HG02610 (cell line): ENCODE data around the gene GRID2.
"Not testable (repeated sequence)": the region's sequence is repeated elsewhere in the genome, so short reads cannot be mapped to it uniquely, and the experiment has no call there.

Experiments
- ATAC-seq: cut with Tn5 transposase; IDR thresholded peaks from one replicate; pipeline ENCODE4 v1.9.1; 2021; ENCODE audit warnings: mild to moderate bottlenecking, moderate library complexity; ENCODE audit not compliant: unreplicated experiment

GRID2 gene

DNA sequence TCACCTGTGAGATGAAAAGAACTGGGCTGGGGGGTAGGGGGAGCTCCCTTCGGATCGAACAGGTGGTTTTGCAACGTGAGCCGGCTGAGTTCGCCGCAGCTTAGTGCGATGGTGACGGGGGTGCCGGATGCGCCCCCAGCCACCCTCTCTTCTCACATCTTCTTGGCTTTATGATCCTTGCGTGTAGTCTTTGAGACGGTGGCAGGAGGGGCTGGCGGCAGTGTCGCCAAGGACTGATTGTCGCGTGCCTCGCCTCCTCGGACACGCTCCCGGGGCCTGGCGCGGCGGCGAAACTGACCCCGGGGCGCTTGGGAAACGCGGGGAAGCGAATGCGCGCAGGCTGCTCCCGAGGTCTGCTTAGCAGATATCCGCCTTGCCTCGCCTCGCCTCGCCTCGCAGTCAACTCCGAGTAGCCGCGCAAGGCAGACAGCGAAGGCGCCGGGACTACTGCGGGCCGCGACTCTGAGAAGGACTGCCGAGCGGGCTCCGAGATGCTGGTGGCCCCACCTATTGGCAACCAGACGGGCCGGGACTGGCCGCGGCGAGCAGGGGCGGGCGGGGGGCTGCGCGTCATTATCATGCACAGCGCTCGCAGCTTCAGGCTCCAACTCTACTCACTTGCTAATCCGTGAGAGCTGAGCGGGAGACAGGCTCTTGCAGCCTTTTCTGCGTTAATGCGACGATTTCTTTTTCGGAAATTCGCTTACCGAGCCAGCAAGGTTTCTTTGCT, 1.5 kb downstream of the GRID2 start:
- ATAC-seq: peak; percentile 40

DNA sequence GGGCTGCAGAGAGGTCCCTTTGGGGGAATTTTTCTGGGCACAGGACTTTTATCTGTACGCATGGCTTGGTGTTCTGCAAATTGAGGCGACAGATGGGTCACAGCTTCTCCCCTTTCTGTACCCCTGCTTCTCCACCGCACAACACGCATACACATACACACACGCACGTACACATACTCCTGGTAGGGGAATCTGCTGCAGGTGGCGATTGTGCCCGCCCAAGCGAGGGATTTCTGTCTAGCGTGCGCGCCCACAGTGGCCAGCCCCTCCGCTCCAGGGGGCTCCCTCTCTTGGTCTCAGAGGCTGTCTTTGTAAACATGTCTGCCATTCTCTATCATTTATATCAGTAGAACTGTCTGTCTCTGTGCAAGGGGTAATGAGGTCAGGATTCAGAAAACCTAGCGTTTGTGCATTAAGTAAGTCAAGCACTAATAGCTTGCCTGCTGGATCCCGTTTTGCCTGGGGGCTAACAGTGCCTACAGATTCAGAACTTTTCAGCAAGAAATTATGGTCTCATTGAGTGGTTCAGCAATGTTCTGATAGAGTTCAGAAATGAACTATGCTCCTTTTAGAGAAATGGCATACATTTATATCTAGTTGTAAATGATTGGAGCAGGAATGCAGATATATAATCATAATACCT, 2.2 kb downstream of the GRID2 start:
- no peak for ATAC-seq

DNA sequence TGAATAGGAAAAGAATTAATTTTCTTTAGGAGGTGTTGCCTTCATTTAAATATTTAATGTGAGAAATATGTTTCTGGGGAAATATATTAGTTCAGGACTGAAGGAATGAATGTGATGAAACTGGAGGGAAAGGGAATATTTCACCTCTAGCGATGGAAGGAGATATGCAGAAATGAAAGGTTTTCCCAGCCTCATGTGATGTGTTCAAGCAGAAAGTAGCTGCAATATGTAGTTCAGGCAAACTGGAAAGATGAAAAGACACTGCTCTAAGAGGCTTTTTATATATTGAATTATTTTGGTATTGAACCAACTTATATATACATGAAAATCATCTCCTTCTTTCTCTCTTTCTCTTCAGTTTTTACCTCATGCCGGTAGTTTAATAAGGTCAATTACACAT, 3.4 kb downstream of the GRID2 start:
- ATAC-seq: no peak

DNA sequence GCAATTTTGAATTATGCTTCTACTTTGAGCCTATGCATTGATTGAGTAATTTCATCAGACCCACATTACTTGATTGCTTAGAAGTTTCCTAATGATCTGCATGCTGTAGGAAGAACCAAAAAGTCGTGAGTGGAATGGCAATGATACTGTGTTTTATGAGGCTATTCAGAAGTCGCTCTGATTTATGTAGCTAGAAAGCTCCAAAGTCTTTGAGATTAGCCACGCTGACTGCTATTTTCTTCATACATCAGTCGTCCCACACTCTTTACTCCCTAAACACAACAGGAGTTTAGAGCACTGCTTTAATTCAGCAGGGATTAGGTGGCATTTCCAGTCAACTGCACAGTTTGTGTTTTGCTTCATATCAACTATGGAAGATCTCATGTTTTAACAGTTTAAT, 4.1 kb downstream of the GRID2 start:
- ATAC-seq: no peak

DNA sequence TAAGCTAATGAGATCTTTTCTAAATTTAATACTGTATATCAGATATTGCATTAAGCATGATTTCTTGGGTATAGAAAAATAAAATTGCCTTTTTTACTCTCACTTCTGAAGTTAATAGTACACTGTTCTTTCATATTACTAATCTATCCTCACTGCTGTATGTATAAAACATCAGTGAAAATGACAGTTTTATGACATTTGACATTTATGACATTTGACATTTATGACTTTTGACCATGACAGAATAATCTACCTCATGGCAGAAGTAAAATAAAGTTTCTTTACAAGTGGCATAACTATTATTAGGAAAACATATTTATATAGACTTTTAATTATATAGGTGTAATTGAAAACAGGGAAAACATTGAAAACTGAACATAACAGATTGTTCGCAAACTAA, 13.3 kb downstream of the GRID2 start:
- no peak for ATAC-seq

DNA sequence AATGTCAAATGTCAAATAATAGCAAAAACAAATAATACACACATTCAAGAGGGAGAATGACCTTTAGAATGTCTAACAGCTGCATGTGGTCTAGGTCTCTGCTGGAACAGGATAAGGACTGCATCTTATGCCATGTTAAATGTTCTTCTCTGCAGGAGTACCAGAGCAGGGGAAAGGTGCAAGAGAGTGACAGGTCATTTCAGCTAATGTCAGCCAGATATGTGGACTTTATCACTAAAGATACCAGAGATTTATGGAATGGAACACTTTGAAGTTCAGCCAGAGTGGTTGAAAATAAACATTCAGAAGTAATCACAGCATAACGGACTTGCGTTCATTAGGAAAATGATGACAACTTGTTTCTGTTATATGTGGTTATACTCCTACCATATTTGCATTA, 24.3 kb downstream of the GRID2 start:
- ATAC-seq: no peak

DNA sequence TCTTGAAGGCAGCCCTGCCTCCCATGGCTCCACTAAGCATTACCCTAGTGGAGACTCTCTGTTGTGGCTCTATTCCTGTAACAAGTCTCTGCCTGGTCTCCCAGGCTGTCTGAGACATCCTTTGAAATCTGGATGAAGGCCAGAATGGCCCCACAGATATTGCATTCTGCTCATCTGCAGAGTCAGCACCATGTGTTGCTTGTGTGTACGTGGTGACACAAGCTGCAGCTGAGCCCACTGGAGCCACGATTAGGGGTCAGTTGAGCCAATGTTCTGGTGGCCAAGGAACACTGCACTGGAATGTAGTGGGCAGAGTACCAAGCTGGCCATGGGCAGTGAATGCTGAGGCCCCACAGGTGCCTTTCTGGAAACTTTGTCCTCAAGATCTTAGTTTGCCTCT, 29.2 kb downstream of the GRID2 start:
- no peak for ATAC-seq

DNA sequence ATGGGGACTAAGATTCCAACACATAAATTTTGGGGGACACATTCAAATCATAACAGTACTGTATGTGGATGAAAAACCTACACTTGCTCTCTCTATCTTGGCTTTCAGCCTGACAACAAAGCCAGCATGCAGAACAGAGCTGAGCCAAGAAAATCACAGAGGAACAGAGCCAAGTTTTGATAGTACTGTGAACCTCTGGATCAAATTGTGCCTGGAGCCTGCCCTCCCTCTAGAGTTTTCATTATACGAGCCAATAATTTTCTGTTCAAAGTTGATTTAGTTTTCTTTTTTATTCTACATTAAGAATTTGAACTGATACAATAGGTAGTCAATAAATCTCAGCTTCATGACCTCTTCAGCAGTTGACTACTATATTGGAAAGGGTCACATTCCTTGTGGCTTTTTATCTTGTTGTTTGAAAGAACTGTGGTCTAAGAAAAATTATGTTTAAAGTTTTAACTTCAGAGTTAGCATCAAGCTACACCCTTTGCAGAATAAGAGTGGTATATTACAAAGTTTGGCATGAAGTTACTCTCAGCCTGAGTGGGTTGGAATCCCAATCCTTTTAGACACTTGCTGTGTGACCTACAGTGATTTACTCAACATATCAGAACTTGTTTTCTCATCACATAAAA, 31.1 kb downstream of the GRID2 start:
- no peak for ATAC-seq

DNA sequence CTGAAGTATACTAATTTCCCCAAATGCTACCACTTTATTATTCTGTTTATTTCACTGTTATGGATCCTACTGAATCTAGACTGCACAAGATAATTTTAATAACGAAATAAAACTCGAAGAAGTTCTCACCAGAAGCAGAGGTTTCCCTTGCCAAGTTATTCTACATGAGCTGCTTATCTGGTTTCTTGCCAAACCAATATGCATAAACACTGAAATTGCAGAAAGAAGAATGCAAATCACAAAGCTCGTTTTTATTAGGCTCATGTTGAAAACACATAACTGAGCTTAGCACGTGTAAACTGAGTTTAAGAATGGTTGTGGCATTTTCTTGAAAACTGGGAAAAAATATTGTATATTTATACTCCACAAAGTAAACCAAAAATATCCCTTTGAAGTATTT, 35.9 kb downstream of the GRID2 start:
- ATAC-seq: no peak

DNA sequence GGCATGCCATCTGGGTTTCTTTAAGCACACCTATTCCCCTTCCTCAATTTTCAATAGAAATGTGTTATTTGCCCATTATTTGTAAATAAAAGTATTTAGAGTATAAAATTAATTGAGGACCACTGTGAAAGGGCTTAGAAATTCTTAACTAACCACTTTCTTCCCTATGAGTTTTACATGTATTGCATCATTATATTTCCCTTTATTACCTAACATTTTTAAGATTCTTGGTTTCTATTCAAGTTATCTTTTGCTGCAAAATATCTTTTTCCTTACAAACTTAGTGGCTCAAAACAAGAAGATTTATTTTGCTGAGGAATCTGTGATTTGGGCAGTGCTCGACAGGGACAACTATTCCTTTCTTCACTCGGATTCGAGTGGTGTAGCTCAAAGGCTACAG, 40.5 kb downstream of the GRID2 start:
- ATAC-seq: no peak

DNA sequence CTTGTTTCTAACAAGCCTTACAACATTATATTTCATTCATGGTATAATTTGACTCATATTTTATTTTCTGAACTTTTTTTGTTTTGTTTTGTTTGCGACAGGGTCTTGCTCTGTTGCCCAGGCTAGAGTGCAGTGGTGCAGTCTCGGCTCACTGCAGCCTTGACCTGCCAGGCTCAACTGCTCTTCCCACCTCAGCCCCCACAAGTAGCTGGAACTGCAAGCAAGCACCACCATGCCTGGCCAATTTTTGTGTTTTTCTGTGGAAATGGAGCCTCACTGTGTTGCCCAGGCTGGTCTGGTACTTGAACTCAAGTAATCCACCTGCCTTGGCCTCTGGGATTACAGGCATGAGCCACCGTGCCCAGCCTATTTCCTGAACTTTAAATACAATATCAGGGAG, 42.5 kb downstream of the GRID2 start:
- no peak for ATAC-seq

DNA sequence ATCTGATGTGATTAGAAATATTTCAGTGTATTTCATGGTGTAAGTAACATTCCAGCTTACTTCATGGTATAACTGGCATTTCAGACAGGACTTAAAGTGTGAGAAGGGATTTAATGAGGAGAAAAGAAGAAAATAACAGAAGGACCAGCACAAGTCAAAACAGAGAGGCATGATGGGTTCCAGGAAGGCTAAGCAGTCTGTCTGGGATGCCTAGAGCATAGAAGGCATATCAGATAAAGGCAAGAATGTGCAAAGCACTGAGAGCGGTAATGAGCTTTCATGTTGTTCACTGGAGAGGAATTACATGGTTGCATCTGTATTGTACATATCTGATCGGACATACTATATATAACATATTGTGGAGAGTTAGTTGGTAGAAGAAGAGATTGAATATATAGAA, 54.2 kb downstream of the GRID2 start:
- ATAC-seq: no peak

DNA sequence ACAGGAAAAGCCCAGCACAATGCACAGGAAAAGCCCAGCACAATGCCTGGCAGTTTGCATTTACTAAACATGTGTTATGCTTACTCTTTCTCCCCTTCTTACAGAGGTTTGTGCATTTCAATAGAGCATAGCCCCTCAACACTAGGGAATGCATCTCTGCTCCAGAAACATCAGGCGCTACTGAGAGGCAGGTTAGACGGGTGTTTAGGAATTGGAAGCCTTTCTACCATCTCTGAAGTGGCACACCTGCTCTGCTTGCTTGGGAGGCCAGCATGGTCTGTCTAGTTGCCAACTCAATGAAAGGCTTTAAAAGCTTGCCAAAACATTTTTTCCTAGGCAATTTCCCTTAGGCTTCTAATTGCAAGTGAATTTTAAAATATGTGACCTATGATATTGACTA, 55.7 kb downstream of the GRID2 start:
- no peak for ATAC-seq

DNA sequence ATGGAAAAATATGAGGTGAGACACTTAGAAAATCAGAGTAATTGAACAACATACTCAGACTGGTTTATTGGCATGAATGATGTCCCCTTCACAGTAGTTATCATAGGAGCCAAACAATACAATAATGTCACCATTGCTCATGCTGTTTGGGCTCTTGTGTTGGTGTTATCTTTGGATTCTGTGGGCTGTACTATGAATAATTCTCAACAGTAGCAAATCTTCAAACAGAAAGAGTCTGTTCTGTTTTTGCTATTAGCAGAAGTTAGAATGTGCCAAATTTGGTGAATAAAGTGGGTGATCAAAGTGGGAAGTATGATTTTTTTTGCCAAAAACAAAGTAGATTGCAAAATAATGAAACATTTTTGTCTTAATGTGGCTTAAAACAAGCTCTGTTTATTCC, 58.3 kb downstream of the GRID2 start:
- ATAC-seq: no peak

DNA sequence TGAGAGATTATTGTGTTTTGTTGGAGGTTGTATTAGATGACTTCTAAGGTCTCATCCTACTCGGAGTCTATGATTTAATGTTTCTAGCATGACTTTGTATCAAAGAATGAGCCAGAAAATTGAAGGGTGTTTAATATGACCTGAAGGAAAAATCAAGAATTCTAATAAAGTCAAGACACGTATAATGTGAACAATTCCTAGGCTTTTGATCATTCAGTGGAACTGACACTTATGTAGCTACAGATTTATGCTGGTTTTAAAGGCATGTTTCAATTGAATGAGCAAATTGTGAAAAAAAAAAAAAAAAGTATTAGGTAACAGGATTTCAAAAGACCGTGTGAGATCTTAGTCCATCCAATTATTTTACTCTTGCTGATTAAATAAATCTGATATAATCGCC, 64.9 kb downstream of the GRID2 start:
- ATAC-seq: no peak

DNA sequence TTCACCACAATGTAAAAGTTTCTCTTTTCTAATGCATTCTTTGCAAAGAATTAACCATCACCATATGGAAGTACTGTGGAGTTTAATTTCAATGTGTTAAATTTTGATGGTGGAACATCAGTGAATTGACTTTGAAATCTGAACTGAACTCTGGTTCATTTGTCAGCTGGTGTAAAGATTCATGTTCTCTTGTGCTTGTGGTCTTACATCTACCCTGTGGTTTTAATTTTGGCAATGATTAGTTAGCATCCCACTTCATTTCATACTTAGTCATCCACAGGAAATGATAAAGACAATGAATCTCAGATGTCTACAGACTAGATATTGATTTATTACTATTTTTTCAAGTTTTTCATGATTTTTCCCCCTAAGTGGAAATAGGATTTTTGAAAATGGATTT, 77.8 kb downstream of the GRID2 start:
- no peak for ATAC-seq

DNA sequence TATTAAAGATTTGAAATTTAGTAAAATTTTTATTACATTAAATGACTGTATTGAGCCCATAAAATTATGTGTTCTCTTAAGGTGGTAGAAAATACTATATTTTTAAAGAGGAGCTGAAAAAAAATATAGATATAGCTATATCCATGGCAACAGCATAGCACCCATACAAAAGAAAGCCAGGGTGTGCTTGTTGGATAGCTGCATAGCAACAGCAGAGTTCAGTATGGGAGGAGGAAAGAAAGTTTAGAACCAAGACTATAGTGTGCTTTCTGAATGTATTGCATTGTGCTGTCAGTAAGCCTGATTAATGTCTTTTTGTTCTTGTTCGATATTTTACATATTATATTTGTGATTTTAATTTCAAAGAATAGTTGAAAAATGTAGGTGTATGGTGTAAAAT, 78.4 kb downstream of the GRID2 start:
- ATAC-seq: no peak

DNA sequence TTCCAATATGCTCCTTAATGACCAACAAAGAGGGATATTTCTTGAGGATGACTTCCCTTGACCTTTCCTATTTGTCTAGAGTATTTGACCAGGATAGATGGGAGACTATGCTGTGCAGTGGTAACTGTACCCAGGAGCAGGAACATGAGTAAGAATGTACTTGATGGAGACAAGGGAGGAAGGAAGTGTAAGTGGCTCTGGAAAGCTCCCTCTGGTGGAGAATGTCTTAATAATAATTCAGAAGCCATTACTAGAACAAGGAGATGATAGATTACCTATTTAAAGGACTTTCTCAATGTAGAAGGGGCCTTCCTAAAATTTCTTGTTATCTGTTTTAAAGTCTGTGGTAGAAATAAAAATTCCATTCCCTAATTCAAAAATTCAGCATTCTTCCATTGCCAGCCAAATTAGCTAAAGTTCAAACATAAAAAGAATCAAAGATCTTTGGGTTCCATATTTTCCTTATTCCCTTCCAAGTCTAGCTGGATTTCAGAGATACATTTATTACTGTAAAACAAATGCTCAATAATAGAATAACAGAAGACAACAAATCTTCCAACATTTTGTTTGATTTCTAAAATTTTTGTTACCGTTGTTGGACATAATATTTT, 83.8 kb downstream of the GRID2 start:
- peak; percentile 93 for ATAC-seq

DNA sequence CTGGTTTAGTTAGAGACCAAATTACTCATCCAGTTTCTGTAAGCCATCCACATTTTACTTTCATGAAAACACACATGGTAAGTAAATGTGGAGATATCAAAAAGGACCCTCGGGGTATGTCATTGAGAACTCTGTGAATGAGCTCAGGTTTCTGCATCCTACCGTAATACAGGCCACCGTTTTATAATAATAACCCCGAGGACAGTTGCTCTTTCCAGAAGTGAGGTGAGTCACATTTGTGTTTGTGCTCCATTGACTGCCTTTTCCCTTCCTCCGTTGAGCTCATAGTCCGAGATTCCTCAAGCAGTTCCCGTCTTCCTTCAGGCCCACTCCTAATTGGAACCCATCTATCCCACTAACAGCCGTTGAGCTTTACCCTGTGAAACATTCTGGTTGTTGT, 95.3 kb downstream of the GRID2 start:
- no peak for ATAC-seq

DNA sequence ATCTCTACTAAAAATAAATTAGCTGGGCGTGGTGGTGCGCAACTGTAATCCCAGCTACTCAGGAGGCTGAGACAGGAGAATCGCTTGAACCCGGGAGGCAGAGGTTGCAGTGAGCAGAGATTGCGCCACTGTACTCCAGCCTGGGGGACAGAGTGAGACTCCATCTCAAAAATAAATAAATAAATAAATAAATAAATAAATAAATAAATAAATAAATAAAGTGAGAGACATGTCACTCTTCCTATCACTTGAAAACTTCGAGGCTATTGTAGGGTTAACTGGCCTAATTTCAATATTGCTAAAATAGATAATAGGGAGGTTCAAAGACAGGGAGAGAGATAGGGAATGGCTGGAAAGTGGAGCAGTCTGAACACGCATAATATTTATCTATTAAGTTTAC, 99.8 kb downstream of the GRID2 start:
- ATAC-seq: not testable (repeated sequence)

DNA sequence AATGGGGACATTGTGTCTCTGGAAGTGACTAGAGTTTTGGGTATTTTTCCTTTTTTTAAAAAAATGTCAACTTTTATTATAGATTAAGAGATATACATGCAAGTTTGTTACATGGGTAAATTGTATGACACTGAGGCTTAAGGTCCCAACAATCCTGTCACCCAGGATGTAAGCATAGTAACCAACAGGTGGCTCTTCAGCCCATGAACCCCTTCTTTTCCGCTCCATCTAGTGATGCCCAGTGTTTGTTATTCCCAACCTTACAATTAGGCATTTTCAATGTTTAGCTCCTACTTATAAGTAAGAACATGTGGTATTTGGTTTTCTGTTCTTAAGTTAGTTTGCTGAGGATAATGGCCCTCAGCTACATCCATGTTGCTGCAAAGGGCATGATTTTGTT, 102.7 kb downstream of the GRID2 start:
- ATAC-seq: no peak

DNA sequence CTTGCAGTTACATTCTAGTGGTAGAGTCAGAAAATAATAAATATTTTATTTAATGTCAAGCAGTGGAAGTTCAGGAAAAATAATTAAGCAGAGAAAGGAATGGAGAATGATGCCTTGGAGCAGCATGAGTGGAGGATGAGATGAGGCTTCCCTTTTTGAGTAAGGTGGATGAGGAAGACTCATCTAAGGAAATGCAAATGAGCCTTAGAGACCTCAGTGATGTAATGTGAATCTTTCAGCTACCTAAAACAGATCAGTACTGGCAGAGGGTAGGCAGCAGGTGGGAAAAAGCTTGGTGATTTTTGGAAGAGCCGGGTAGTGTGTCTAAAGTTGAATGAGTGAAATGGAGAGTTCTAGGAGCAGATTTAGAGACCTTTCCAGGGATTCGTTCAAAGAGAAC, 118.2 kb downstream of the GRID2 start:
- peak; percentile 99 for ATAC-seq
